Stimulated activated CD8-positive, alpha-beta memory T cell treated with anti-CD3 and anti-CD28 coated beads, Interleukin-7, amount 100 ng/mL, for 48 hours (primary cell): ENCODE results near the gene NGB.

Source experiments
- DNase-seq, 2 donors: peaks; one replicate each; pipeline ENCODE4 v3.0.0-alpha.2; 2020; ENCODE audit warnings: low read depth in 1 of 2; ENCODE audit errors: extremely low read depth in 1 of 2

NGB gene

GRCh38 chr14:77238996-77239395 lies 32.0 kb downstream of the NGB start:
- no peak for DNase-seq

- no peak for DNase-seq
Observed at GRCh38 chr14:77238356-77238755, 32.6 kb downstream of the NGB start.

GRCh38 chr14:77236814-77237213 lies 34.2 kb downstream of the NGB start:
- no peak for DNase-seq

GRCh38 chr14:77231721-77232120 lies 39.3 kb downstream of the NGB start:
- DNase-seq, result no peak

GRCh38 chr14:77230914-77231313 lies 40.1 kb downstream of the NGB start:
- DNase-seq, result no peak

GRCh38 chr14:77228056-77228455 lies 43.0 kb downstream of the NGB start:
- no peak for DNase-seq

- DNase-seq, result no peak
Observed at GRCh38 chr14:77225892-77226557, 45.0 kb downstream of the NGB start.

GRCh38 chr14:77225254-77225653 lies 45.8 kb downstream of the NGB start:
- DNase-seq, result no peak

- no peak for DNase-seq
Observed at GRCh38 chr14:77224212-77224611, 46.8 kb downstream of the NGB start.

- no peak for DNase-seq
Observed at GRCh38 chr14:77222546-77223225, 48.3 kb downstream of the NGB start.

GRCh38 chr14:77221241-77221871 lies 49.6 kb downstream of the NGB start:
- no peak for DNase-seq

- no peak for DNase-seq
Observed at GRCh38 chr14:77220246-77221017, 50.6 kb downstream of the NGB start.

GRCh38 chr14:77219591-77219990 lies 51.4 kb downstream of the NGB start:
- DNase-seq, result no peak

- no peak for DNase-seq
Observed at GRCh38 chr14:77217551-77217950, 53.5 kb downstream of the NGB start.
